Right atrium auricular region (tissue), 2 donors: Measurements from ENCODE around the gene SETBP1. TPM values are rescaled to one million over a fixed set of nuclear protein-coding genes. Genes with fewer than 3 reads are reported as not detected.

ENCODE experiments used
- DNase-seq: peaks from one replicate; pipeline ENCODE4 v3.0.0-alpha.2; 2019; ENCODE audit warnings: low spot score
- H3K27ac ChIP-seq, 2 donors: fragments of 200-600 bp; sonication (generic); 1 replicate in 1 of 2; 2 replicates in 1 of 2; pipeline ENCODE4 v1.5.1; 2016 to 2019
- H3K27me3 ChIP-seq, 2 donors: fragments of 200-600 bp; sonication (generic); one replicate each; pipeline versions ENCODE4 v1.5.1 to v1.6.0; 2017 to 2019
- H3K36me3 ChIP-seq: fragments of 200-600 bp; sonication (generic); one replicate; pipeline ENCODE4 v1.5.1; 2016
- H3K4me1 ChIP-seq, 2 donors: fragments of 200-600 bp; sonication (generic); one replicate each; pipeline versions ENCODE4 v1.5.1 to v1.6.0; 2017 to 2019
- H3K4me3 ChIP-seq, 2 donors: fragments of 200-600 bp; sonication (generic); 1 replicate in 1 of 2; 2 replicates in 1 of 2; pipeline ENCODE4 v1.5.1; 2017 to 2019; ENCODE audit warnings: mild to moderate bottlenecking in 1 of 2, moderate library complexity in 1 of 2
- H3K9me3 ChIP-seq, 2 donors: fragments of 200-600 bp; sonication (generic); one replicate each; pipeline ENCODE4 v1.5.1; 2019
- total RNA-seq, 2 donors: library from RNA; depleted of rRNA; stranded (reverse); fragments of >200 nt; gene quantifications; one replicate each; pipeline ENCODE4 v1.1.0, GENCODE V29; 2016
- TF ChIP-seq, protein P1 (sequence below), 2 donors: fragments of 200-600 bp; sonication (generic); IDR thresholded peaks; one replicate each; pipeline ENCODE4 v1.5.1; 2019; ENCODE audit warnings: antibody characterized with exemption in 2 of 2

Gene SETBP1
- total RNA-seq, 2 donors from 2014 or later = 7.8 to 13.4 TPM

DNA sequence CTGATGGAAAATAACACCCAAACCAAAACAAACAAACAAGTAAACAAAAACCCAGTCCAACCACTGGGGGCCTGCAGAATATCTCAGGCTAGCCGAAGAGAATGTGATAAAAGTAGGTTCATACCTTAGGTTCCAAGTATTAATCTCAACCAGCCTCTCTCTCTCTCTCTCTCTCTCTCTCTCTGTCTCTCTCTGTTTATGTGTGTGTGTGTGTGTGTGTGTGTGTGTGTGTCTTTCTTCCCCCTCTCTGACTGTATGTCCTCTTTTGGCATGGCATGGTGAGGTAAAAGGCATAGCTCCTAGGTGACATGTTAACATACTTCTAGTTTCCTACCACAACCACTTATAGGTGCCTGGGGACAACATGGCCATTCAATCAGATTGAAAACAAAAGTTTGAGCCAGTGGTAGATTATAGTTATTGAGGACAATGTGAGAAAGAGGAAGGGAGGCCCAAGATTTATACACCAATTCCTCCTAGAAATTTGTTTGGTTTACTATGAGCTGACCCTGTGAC, 93.0 kb downstream of the SETBP1 start:
- Histone ChIP-seq H3K27me3 (no peaks in the 10 kb centered on the region), H3K4me1 (peaks cover 0 to 32% of the 10 kb centered on the region in 2 donors), H3K9me3 (no peaks in the 10 kb centered on the region), H3K36me3 (no peaks in the 10 kb centered on the region), H3K27ac (no peak overlapping the region), H3K4me3 (no peak overlapping the region)
- TF ChIP-seq, protein P1, sequence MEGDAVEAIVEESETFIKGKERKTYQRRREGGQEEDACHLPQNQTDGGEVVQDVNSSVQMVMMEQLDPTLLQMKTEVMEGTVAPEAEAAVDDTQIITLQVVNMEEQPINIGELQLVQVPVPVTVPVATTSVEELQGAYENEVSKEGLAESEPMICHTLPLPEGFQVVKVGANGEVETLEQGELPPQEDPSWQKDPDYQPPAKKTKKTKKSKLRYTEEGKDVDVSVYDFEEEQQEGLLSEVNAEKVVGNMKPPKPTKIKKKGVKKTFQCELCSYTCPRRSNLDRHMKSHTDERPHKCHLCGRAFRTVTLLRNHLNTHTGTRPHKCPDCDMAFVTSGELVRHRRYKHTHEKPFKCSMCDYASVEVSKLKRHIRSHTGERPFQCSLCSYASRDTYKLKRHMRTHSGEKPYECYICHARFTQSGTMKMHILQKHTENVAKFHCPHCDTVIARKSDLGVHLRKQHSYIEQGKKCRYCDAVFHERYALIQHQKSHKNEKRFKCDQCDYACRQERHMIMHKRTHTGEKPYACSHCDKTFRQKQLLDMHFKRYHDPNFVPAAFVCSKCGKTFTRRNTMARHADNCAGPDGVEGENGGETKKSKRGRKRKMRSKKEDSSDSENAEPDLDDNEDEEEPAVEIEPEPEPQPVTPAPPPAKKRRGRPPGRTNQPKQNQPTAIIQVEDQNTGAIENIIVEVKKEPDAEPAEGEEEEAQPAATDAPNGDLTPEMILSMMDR (IDR thresholded peaks at IDR 0.05) = no peak
- DNase-seq = no peak

- H3K9me3 ChIP-seq = no peaks in the 10 kb centered on the region
- no peaks in the 10 kb centered on the region for H3K36me3 ChIP-seq
- H3K27me3 ChIP-seq = no peaks in the 10 kb centered on the region
- no peak overlapping the region for H3K27ac ChIP-seq
- TF ChIP-seq, protein P1 (IDR thresholded peaks at IDR 0.05) = no peak
- H3K4me3 ChIP-seq = no peak overlapping the region
- no peak for DNase-seq
- peaks cover 0 to 33% of the 10 kb centered on the region in 2 donors for H3K4me1 ChIP-seq
Observed at GRCh38 chr18:44774191-44774590, 93.5 kb downstream of the SETBP1 start.

GRCh38 chr18:44777457-44778192, 96.9 kb downstream of the SETBP1 start:
- Histone ChIP-seq H3K27me3 (no peaks in the 10 kb centered on the region), H3K9me3 (no peaks in the 10 kb centered on the region), H3K27ac (peak overlapping the region; percentile 30 to 32), H3K4me3 (no peak overlapping the region), H3K4me1 (peaks cover 0 to 50% of the 10 kb centered on the region in 2 donors), H3K36me3 (no peaks in the 10 kb centered on the region)
- peak; percentile 67 for DNase-seq
- TF ChIP-seq, protein P1 (IDR thresholded peaks at IDR 0.05) = no peak

DNA sequence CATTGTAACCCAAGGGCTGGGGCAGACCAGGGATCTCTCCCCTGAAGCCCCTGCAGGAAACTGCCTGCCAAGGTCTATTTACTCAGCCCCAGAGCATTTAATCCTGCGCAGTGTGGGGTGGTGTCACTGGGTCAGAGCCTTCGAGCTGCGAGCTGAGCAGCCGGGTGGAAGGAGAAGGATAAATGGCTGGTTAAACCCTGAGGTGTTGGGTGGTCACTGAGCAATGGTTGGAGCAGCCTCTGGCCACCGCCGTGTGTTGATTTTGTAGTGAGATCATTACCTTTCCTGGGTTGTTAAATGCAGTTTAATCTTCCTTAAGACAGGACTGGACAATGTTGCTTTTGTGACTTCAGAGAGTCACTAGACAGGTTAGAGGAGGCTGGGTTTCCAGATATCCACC, 98.1 kb downstream of the SETBP1 start:
- peaks cover 0 to 53% of the 10 kb centered on the region in 2 donors for H3K4me1 ChIP-seq
- DNase-seq = no peak
- TF ChIP-seq, protein P1 (IDR thresholded peaks at IDR 0.05) = no peak
- no peak overlapping the region for H3K4me3 ChIP-seq
- no peak overlapping the region for H3K27ac ChIP-seq
- H3K9me3 ChIP-seq = no peaks in the 10 kb centered on the region
- H3K36me3 ChIP-seq = no peaks in the 10 kb centered on the region
- no peaks in the 10 kb centered on the region for H3K27me3 ChIP-seq

DNA sequence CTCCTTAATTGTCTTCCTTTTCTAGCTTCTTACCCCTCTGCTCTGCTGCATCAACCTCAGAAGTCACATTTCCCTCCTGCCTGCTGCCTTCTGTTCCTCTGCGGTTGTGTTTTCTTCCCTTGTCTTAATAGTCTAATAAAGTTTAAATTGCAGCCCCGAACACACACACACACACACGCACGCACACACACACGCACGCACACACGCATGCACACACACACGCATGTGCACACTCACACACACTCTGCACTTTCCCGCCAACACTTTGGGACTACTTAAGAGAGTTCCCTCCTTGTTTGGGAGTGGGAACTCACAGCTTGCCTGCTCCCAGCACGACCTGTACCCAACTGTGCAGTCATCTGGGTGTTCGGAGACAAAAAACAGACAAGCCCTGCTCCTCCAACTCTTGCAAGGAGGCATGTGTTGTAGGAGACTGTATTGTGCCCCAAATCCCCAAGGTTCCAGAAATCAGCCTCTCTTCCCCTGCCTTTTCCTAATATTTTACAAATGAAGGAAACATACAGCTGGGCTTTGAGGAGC, 99.1 kb downstream of the SETBP1 start:
- TF ChIP-seq, protein P1 (IDR thresholded peaks at IDR 0.05) = no peak
- Histone ChIP-seq H3K27ac (peak overlapping the region in 1 of 2 donors; percentile 11), H3K4me1 (peaks cover 0 to 53% of the 10 kb centered on the region in 2 donors)

More for the DNA sequence above, 99.1 kb downstream of the SETBP1 start:
- Histone ChIP-seq H3K9me3 (no peaks in the 10 kb centered on the region), H3K4me3 (no peak overlapping the region), H3K27me3 (no peaks in the 10 kb centered on the region), H3K36me3 (no peaks in the 10 kb centered on the region)
- no peak for DNase-seq
